HEK293 (cell line): Measurements from ENCODE around the gene SFSWAP.

Experiments used
- CTCF ChIA-PET: fragments of 350-600 bp; formaldehyde crosslinking; extraction: SDS; loops from one replicate; lab custom pipeline; 2021; ENCODE audit warnings: antibody characterized with exemption; lab: Yijun Ruan, JAX
- POLR2A ChIA-PET: fragments of 300-600 bp; formaldehyde crosslinking; extraction: SDS; loops from one replicate; lab custom pipeline; 2020; ENCODE audit warnings: antibody characterized with exemption, inconsistent platforms; lab: Yijun Ruan, JAX
- H3K27ac ChIP-seq: fragments of 200-500 bp; sonication (Bioruptor generic); 2 replicates; pipeline ENCODE4 v1.5.1; 2014; ENCODE audit warnings: low read depth, low read length, control low read depth, inconsistent platforms; ENCODE audit errors: extremely low read depth
- H3K36me3 ChIP-seq, 2 experiments: fragments of 200-500 bp in 1 of 2; sonication (Bioruptor generic) in 1 of 2; 1 replicate in 1 of 2; 2 replicates in 1 of 2; pipeline ENCODE4 v1.5.1; 2014 to 2017; ENCODE audit warnings: inconsistent platforms in 2 of 2, low read length in 2 of 2; ENCODE audit not compliant: control insufficient read depth in 2 of 2, insufficient read depth in 1 of 2
- H3K4me1 ChIP-seq: fragments of 200-500 bp; sonication (Bioruptor generic); 2 replicates; pipeline ENCODE4 v1.5.1; 2014; ENCODE audit warnings: mild to moderate bottlenecking, low read length, inconsistent platforms; ENCODE audit not compliant: control insufficient read depth, insufficient read depth
- H3K4me3 ChIP-seq: 2 replicates; pipeline ENCODE4 v1.5.1; 2011; ENCODE audit warnings: low read depth, mild to moderate bottlenecking, control low read depth, low read length, moderate library complexity
- H3K9me3 ChIP-seq: fragments of 200-500 bp; sonication (Bioruptor generic); 2 replicates; pipeline ENCODE4 v1.5.1; 2014; ENCODE audit warnings: low read depth, low read length, inconsistent platforms; ENCODE audit not compliant: control insufficient read depth, insufficient read depth
- FEZF1 ChIP-seq: fragments of 450-650 bp; formaldehyde crosslinking; IDR thresholded peaks from 2 replicates; pipeline ENCODE4 v1.5.1; 2016; ENCODE audit warnings: missing biosample characterization, missing genetic modification characterization
- KLF10 ChIP-seq: fragments of 450-650 bp; IDR thresholded peaks from 2 replicates; pipeline ENCODE4 v1.5.1; 2018; ENCODE audit warnings: missing biosample characterization, mild to moderate bottlenecking, missing genetic modification characterization
- TCF7L2 ChIP-seq: IDR thresholded peaks from 2 replicates; pipeline ENCODE4 v1.6.1; 2011; ENCODE audit warnings: low read depth, mild to moderate bottlenecking, inconsistent platforms, low read length, moderate library complexity, borderline replicate concordance
- ZBTB17 ChIP-seq: fragments of 450-650 bp; formaldehyde crosslinking; IDR thresholded peaks from 2 replicates; pipeline ENCODE4 v1.5.1; 2016; ENCODE audit warnings: missing biosample characterization, missing genetic modification characterization
- ZBTB20 ChIP-seq: fragments of 450-650 bp; formaldehyde crosslinking; IDR thresholded peaks from 2 replicates; pipeline ENCODE4 v1.5.1; 2016; ENCODE audit warnings: missing biosample characterization, missing genetic modification characterization
- ZFHX2 ChIP-seq: fragments of 450-650 bp; formaldehyde crosslinking; conservative IDR thresholded peaks from 2 replicates; pipeline ENCODE4 v1.5.1; 2016; ENCODE audit warnings: missing biosample characterization, missing genetic modification characterization
- ZNF10 ChIP-seq: fragments of 450-650 bp; formaldehyde crosslinking; IDR thresholded peaks from 2 replicates; pipeline ENCODE4 v1.5.1; 2017; ENCODE audit warnings: missing biosample characterization, missing genetic modification characterization
- ZNF140 ChIP-seq: fragments of 450-650 bp; formaldehyde crosslinking; IDR thresholded peaks from 2 replicates; pipeline ENCODE4 v1.5.1; 2016; ENCODE audit warnings: missing biosample characterization, missing genetic modification characterization
- ZNF146 ChIP-seq: fragments of 450-650 bp; formaldehyde crosslinking; IDR thresholded peaks from 2 replicates; pipeline ENCODE4 v1.5.1; 2016; ENCODE audit warnings: missing biosample characterization, missing genetic modification characterization
- ZNF221 ChIP-seq: fragments of 450-650 bp; formaldehyde crosslinking; IDR thresholded peaks from 2 replicates; pipeline ENCODE4 v1.5.1; 2017; ENCODE audit warnings: missing biosample characterization, missing genetic modification characterization, borderline replicate concordance
- ZNF23 ChIP-seq: fragments of 450-650 bp; formaldehyde crosslinking; IDR thresholded peaks from 2 replicates; pipeline ENCODE4 v1.5.1; 2016; ENCODE audit warnings: missing biosample characterization, missing genetic modification characterization, borderline replicate concordance
- ZNF248 ChIP-seq: fragments of 450-650 bp; formaldehyde crosslinking; IDR thresholded peaks from 2 replicates; pipeline ENCODE4 v1.5.1; 2017; ENCODE audit warnings: missing biosample characterization, missing genetic modification characterization
- ZNF274 ChIP-seq, 2 experiments: fragments of 200-500 bp in 1 of 2; fragments of 450-650 bp in 1 of 2; sonication (Bioruptor generic) in 1 of 2; formaldehyde crosslinking in 1 of 2; IDR thresholded peaks; 2 replicates each; pipeline versions ENCODE4 v1.5.1 to v1.6.1; 2014 to 2016; ENCODE audit warnings: borderline replicate concordance in 1 of 2, inconsistent platforms in 1 of 2, low read length in 1 of 2, missing biosample characterization in 1 of 2, missing genetic modification characterization in 1 of 2
- ZNF596 ChIP-seq: fragments of 450-650 bp; IDR thresholded peaks from 2 replicates; pipeline ENCODE4 v1.5.0; 2018; ENCODE audit warnings: missing biosample characterization, mild to moderate bottlenecking, missing genetic modification characterization, moderate library complexity
- ZNF600 ChIP-seq: fragments of 450-650 bp; formaldehyde crosslinking; IDR thresholded peaks from 2 replicates; pipeline ENCODE4 v1.5.1; 2016; ENCODE audit warnings: missing biosample characterization, missing genetic modification characterization
- ZNF654 ChIP-seq: fragments of 450-650 bp; formaldehyde crosslinking; IDR thresholded peaks from 2 replicates; pipeline ENCODE4 v1.5.1; 2016; ENCODE audit warnings: low read depth, missing biosample characterization, missing genetic modification characterization
- ZSCAN23 ChIP-seq: fragments of 450-650 bp; formaldehyde crosslinking; IDR thresholded peaks from 2 replicates; pipeline ENCODE4 v1.5.1; 2016; ENCODE audit warnings: missing biosample characterization, missing genetic modification characterization
- ZSCAN30 ChIP-seq: fragments of 450-650 bp; IDR thresholded peaks from 2 replicates; pipeline ENCODE4 v1.5.1; 2018; ENCODE audit warnings: missing biosample characterization, mild to moderate bottlenecking, missing genetic modification characterization, moderate library complexity
- ZXDB ChIP-seq: fragments of 450-650 bp; formaldehyde crosslinking; IDR thresholded peaks from 2 replicates; pipeline ENCODE4 v1.5.1; 2016; ENCODE audit warnings: missing biosample characterization, missing genetic modification characterization
- TF ChIP-seq, protein P1 (sequence below): fragments of 450-650 bp; formaldehyde crosslinking; IDR thresholded peaks from 2 replicates; pipeline ENCODE4; 2016; ENCODE audit warnings: missing biosample characterization, missing genetic modification characterization
- TF ChIP-seq, protein P2 (sequence below): fragments of 450-650 bp; formaldehyde crosslinking; IDR thresholded peaks from 2 replicates; pipeline ENCODE4 v1.5.1; 2016; ENCODE audit warnings: missing biosample characterization, missing genetic modification characterization
- TF ChIP-seq, protein P3 (sequence below): fragments of 450-650 bp; formaldehyde crosslinking; IDR thresholded peaks from 2 replicates; pipeline ENCODE4 v1.5.1; 2016; ENCODE audit warnings: missing biosample characterization, missing genetic modification characterization
- TF ChIP-seq, protein P4 (sequence below): fragments of 450-650 bp; formaldehyde crosslinking; IDR thresholded peaks from 2 replicates; pipeline ENCODE4 v1.5.1; 2016; ENCODE audit warnings: missing biosample characterization, missing genetic modification characterization
- TF ChIP-seq, protein P5 (sequence below): fragments of 450-650 bp; formaldehyde crosslinking; IDR thresholded peaks from 2 replicates; pipeline ENCODE4 v1.5.1; 2016; ENCODE audit warnings: missing biosample characterization, missing genetic modification characterization

Gene SFSWAP

DNA sequence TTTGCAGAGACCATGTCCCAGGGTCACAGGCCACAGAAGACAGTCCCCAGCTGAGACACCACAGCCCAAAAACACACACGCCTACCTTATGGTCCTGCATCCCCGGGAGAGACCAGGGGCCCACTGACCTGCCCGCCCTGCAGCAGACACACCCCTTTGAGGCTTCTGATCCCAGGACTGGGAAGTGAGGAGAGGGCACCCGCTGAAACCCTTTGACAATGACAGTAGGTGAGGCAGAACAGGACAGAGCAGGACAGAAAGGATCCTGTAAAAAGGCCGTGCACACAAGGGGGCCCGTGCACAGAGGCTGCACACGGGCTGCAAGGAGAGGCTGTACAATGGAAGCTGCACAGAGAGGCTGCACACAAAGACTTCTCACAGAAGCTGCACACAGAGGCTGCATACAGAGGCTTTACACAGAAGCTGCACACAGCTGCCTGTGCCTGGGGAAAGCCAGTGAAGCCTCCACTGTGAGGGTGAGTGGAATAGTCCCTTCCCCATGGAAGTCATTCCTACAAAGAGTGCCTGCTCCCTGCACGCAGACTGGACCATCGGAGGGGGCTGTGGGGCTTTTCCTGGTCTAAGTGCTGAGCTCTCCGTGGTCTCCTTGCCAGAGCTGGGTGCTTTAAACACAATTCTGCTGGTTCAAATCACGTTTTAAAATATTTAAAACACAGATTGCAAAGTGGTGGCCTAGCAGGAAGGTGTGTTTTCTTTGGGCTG lies 16.6 kb upstream of the SFSWAP start:
- H3K9me3 ChIP-seq: no peaks in the 10 kb centered on the region
- no peaks in the 10 kb centered on the region for H3K36me3 ChIP-seq
- no peak overlapping the region for H3K4me3 ChIP-seq
- TF ChIP-seq ZFHX2 (tag by site-specific recombination): no peak
- TF ChIP-seq, protein P1, sequence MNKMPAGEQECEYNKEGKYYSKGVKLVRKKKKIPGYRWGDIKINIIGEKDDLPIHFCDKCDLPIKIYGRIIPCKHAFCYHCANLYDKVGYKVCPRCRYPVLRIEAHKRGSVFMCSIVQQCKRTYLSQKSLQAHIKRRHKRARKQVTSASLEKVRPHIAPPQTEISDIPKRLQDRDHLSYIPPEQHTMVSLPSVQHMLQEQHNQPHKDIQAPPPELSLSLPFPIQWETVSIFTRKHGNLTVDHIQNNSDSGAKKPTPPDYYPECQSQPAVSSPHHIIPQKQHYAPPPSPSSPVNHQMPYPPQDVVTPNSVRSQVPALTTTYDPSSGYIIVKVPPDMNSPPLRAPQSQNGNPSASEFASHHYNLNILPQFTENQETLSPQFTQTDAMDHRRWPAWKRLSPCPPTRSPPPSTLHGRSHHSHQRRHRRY: no peak
- TF ChIP-seq ZNF274 (IDR thresholded peaks at IDR 0.05; ENCODE audit: low read length): no peak
- no peak for TF ChIP-seq ZNF274 (tag by site-specific recombination; IDR thresholded peaks at IDR 0.05; ENCODE audit: borderline replicate concordance)
- no peak for TF ChIP-seq ZNF654 (tag by site-specific recombination)
- TF ChIP-seq ZSCAN30 (tag by site-specific recombination): no peak
- no peak for TF ChIP-seq ZNF140 (tag by site-specific recombination)
- no peak for TF ChIP-seq TCF7L2
- TF ChIP-seq ZNF221 (tag by site-specific recombination): no peak
- TF ChIP-seq, protein P2, sequence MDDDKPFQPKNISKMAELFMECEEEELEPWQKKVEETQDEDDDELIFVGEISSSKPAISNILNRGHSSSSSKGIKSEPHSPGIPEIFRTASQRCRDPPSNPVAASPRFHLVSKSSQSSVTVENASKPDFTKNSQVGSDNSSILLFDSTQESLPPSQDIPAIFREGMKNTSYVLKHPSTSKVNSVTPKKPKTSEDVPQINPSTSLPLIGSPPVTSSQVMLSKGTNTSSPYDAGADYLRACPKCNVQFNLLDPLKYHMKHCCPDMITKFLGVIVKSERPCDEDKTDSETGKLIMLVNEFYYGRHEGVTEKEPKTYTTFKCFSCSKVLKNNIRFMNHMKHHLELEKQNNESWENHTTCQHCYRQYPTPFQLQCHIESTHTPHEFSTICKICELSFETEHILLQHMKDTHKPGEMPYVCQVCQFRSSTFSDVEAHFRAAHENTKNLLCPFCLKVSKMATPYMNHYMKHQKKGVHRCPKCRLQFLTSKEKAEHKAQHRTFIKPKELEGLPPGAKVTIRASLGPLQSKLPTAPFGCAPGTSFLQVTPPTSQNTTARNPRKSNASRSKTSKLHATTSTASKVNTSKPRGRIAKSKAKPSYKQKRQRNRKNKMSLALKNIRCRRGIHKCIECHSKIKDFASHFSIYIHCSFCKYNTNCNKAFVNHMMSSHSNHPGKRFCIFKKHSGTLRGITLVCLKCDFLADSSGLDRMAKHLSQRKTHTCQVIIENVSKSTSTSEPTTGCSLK (tag by site-specific recombination): no peak
- TF ChIP-seq ZNF596: no peak
- no peak for TF ChIP-seq ZBTB20 (tag by site-specific recombination)
- no peak for TF ChIP-seq ZNF248
- POLR2A ChIA-PET: no interaction called here
- H3K27ac ChIP-seq: no peak overlapping the region
- H3K4me1 ChIP-seq: no peaks in the 10 kb centered on the region
- CTCF ChIA-PET: no interaction called here

DNA sequence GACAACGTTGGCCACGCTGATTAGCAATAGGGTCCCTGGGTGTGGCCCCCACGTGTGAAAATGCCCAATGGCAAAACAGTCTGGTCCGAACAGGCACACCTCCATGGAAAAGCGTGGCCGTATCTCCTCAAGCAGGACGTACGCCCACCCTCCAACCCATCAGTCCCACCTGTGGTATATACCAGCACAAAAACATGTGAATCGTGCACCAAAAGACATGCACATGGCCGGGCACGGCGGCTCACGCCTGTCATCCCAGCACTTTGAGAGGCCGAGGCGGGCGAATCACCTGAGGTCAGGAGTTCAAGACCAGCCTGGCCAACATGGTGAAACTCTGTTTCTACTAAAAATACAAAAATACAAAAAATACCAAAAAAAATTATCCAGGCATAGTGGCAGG lies 14.9 kb upstream of the SFSWAP start:
- CTCF ChIA-PET: no interaction called here
- H3K9me3 ChIP-seq: no peaks in the 10 kb centered on the region
- POLR2A ChIA-PET: no interaction called here
- no peak overlapping the region for H3K27ac ChIP-seq
- no peak overlapping the region for H3K4me3 ChIP-seq
- no peaks in the 10 kb centered on the region for H3K4me1 ChIP-seq
- no peaks in the 10 kb centered on the region for H3K36me3 ChIP-seq
- TF ChIP-seq ZXDB (tag by site-specific recombination) (no peak), ZNF146 (tag by site-specific recombination) (no peak)

DNA sequence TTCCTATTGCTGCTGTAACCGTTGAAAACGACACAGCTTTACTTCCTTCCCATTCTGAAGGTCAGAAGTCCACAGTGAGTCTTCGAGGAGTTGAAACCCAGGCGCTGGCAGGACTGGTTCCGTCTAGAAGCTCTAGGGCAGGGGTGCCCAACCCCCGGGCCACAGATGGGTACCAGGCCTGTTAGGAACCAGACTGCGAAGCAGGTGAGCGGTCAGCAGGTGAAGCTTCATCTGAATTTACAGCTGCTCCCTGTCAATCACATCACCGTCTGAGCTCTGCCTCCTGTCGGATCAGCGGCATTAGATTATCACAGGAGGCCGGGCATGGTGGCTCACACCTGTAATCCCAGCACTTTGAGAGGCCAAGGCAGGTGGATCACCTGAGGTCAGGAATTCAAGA lies 12.6 kb upstream of the SFSWAP start:
- Histone ChIP-seq H3K36me3 (no peaks in the 10 kb centered on the region), H3K4me1 (no peaks in the 10 kb centered on the region), H3K9me3 (no peaks in the 10 kb centered on the region), H3K27ac (no peak overlapping the region), H3K4me3 (no peak overlapping the region)
- ChIA-PET POLR2A (no interaction called here), CTCF (no interaction called here)
- TF ChIP-seq, protein P3, sequence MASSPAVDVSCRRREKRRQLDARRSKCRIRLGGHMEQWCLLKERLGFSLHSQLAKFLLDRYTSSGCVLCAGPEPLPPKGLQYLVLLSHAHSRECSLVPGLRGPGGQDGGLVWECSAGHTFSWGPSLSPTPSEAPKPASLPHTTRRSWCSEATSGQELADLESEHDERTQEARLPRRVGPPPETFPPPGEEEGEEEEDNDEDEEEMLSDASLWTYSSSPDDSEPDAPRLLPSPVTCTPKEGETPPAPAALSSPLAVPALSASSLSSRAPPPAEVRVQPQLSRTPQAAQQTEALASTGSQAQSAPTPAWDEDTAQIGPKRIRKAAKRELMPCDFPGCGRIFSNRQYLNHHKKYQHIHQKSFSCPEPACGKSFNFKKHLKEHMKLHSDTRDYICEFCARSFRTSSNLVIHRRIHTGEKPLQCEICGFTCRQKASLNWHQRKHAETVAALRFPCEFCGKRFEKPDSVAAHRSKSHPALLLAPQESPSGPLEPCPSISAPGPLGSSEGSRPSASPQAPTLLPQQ (tag by site-specific recombination): no peak
- TF ChIP-seq, protein P4, sequence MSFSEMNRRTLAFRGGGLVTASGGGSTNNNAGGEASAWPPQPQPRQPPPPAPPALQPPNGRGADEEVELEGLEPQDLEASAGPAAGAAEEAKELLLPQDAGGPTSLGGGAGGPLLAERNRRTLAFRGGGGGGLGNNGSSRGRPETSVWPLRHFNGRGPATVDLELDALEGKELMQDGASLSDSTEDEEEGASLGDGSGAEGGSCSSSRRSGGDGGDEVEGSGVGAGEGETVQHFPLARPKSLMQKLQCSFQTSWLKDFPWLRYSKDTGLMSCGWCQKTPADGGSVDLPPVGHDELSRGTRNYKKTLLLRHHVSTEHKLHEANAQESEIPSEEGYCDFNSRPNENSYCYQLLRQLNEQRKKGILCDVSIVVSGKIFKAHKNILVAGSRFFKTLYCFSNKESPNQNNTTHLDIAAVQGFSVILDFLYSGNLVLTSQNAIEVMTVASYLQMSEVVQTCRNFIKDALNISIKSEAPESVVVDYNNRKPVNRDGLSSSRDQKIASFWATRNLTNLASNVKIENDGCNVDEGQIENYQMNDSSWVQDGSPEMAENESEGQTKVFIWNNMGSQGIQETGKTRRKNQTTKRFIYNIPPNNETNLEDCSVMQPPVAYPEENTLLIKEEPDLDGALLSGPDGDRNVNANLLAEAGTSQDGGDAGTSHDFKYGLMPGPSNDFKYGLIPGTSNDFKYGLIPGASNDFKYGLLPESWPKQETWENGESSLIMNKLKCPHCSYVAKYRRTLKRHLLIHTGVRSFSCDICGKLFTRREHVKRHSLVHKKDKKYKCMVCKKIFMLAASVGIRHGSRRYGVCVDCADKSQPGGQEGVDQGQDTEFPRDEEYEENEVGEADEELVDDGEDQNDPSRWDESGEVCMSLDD (tag by site-specific recombination): no peak
- TF ChIP-seq ZNF140 (tag by site-specific recombination) (no peak), ZNF10 (tag by site-specific recombination) (no peak), ZSCAN23 (tag by site-specific recombination) (no peak), FEZF1 (tag by site-specific recombination) (no peak), KLF10 (tag by site-specific recombination) (no peak), ZNF23 (tag by site-specific recombination) (no peak), ZBTB17 (tag by site-specific recombination) (no peak), TCF7L2 (no peak), ZNF600 (no peak)
- TF ChIP-seq, protein P5, sequence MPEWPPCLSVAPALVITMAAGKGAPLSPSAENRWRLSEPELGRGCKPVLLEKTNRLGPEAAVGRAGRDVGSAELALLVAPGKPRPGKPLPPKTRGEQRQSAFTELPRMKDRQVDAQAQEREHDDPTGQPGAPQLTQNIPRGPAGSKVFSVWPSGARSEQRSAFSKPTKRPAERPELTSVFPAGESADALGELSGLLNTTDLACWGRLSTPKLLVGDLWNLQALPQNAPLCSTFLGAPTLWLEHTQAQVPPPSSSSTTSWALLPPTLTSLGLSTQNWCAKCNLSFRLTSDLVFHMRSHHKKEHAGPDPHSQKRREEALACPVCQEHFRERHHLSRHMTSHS (tag by site-specific recombination): no peak
